CD4-positive, alpha-beta T cell (primary cell): Measurements from ENCODE around the gene ORMDL2. TPM values are rescaled to one million over a fixed set of nuclear protein-coding genes. Genes with fewer than 3 reads are reported as not detected.

ENCODE experiments used
- ATAC-seq: fragments of 200-7000 bp; cut with Tn5 transposase; one replicate; pipeline ENCODE4 v1.10.0; 2022; ENCODE audit warnings: mild to moderate bottlenecking; ENCODE audit not compliant: poor library complexity
- CTCF ChIA-PET: fragments of 350-600 bp; sonication (Branson Sonifier 250); formaldehyde crosslinking; loops from one replicate; lab custom pipeline; 2021; ENCODE audit warnings: antibody characterized with exemption, inconsistent platforms; lab: Charles Lee
- POLR2A ChIA-PET: fragments of 350-600 bp; sonication (Branson Sonifier 250); formaldehyde crosslinking; loops from one replicate; lab custom pipeline; 2021; ENCODE audit warnings: antibody characterized with exemption, inconsistent platforms; lab: Charles Lee
- DNase-seq, 14 experiments: peaks; one replicate each; pipeline ENCODE4 v3.0.0-alpha.2; 2013 to 2020; ENCODE audit warnings: mixed read lengths in 2 of 14
- H3K27ac ChIP-seq, 2 donors: one replicate each; pipeline versions ENCODE4 v1.5.1 to v1.7.0; 2013; ENCODE audit warnings: low read length in 2 of 2, low read depth in 1 of 2, mild to moderate bottlenecking in 1 of 2
- H3K27me3 ChIP-seq, 2 experiments: 1 replicate in 1 of 2; 2 replicates in 1 of 2; pipeline versions ENCODE4 v1.6.1 to v1.7.0; 2013; ENCODE audit warnings: low read length in 2 of 2, control low read depth in 1 of 2, mild to moderate bottlenecking in 1 of 2, moderate library complexity in 1 of 2; ENCODE audit not compliant: insufficient read depth in 2 of 2, control insufficient read depth in 1 of 2
- H3K36me3 ChIP-seq: one replicate; pipeline ENCODE4 v1.6.1; 2013; ENCODE audit warnings: low read length, control low read depth; ENCODE audit not compliant: insufficient read depth
- H3K4me1 ChIP-seq: one replicate; pipeline ENCODE4 v1.6.1; 2013; ENCODE audit warnings: low read length, control low read depth; ENCODE audit not compliant: insufficient read depth
- H3K4me3 ChIP-seq: one replicate; pipeline ENCODE4 v1.5.1; 2013; ENCODE audit warnings: mild to moderate bottlenecking, low read length, moderate library complexity
- H3K9me3 ChIP-seq, 2 experiments: 1 replicate in 1 of 2; 2 replicates in 1 of 2; pipeline versions ENCODE4 v1.6.1 to v1.7.0; 2013; ENCODE audit warnings: low read length in 2 of 2, mild to moderate bottlenecking in 2 of 2, control low read depth in 1 of 2, moderate library complexity in 1 of 2; ENCODE audit not compliant: control insufficient read depth in 1 of 2, insufficient read depth in 1 of 2
- H3K27ac Mint-ChIP-seq: one replicate; pipeline ENCODE4 v1.8.0; 2020; ENCODE audit warnings: mixed read lengths
- H3K27me3 Mint-ChIP-seq: one replicate; pipeline ENCODE4 v1.8.0; 2021; ENCODE audit warnings: mixed read lengths
- H3K36me3 Mint-ChIP-seq: one replicate; pipeline ENCODE4 v1.8.0; 2021; ENCODE audit warnings: low read depth, mixed read lengths
- H3K4me1 Mint-ChIP-seq: one replicate; pipeline ENCODE4 v1.8.0; 2021; ENCODE audit warnings: low read depth, mixed read lengths
- H3K4me3 Mint-ChIP-seq: one replicate; pipeline ENCODE4 v1.8.0; 2020; ENCODE audit warnings: mild to moderate bottlenecking, mixed read lengths
- H3K9me3 Mint-ChIP-seq: one replicate; pipeline ENCODE4 v1.8.0; 2020; ENCODE audit warnings: mixed read lengths
- CTCF ChIP-seq: fragments of 200-600 bp; IDR thresholded peaks from one replicate; pipeline ENCODE4 v1.8.0; 2022; ENCODE audit warnings: antibody characterized with exemption, mild to moderate bottlenecking
- intact Hi-C, 2 experiments: fragments of 100-400 bp; cut with DNase I in 1 of 2; cut with micrococcal nuclease in 1 of 2; formaldehyde crosslinking; loops; one replicate each; pipeline versions ENCODE4 v1.15.1 to v1.9.0; 2023 to 2025; cut with DNase I, micrococcal nuclease
- total RNA-seq, 174 experiments: library from RNA in 2 of 174; stranded (reverse) in 2 of 174; gene quantifications; one replicate each; pipeline ENCODE4 v1.2.3 and lab custom pipeline; 2021 to 2026

Gene ORMDL2
- total RNA-seq, 2 experiments from 2014 or later = 13.0 to 14.9 TPM

- no peaks in the 10 kb centered on the region for H3K27me3 Mint-ChIP-seq
- H3K36me3 Mint-ChIP-seq = peaks cover 91% of the 10 kb centered on the region
- no peak for TF ChIP-seq CTCF
- Histone ChIP-seq H3K27ac (no peak overlapping the region), H3K9me3 (no peaks in the 10 kb centered on the region), H3K36me3 (peaks cover 79% of the 10 kb centered on the region), H3K27me3 (no peaks in the 10 kb centered on the region), H3K4me1 (peaks cover 4% of the 10 kb centered on the region), H3K4me3 (no peak overlapping the region)
- ATAC-seq (no peak), DNase-seq (peak in 1 of 14 experiments; percentile 12)
- no peak overlapping the region for H3K4me3 Mint-ChIP-seq
- intact Hi-C loops = no loop called here
- H3K27ac Mint-ChIP-seq = no peak overlapping the region
- H3K9me3 Mint-ChIP-seq = no peaks in the 10 kb centered on the region
- ChIA-PET POLR2A (no interaction called here), CTCF (no interaction called here)
- H3K4me1 Mint-ChIP-seq = no peaks in the 10 kb centered on the region
Measured at GRCh38 chr12:55780685-55781084, 37.2 kb upstream of the ORMDL2 start.

GRCh38 chr12:55788546-55788945 is 29.3 kb upstream of the ORMDL2 start:
- no peak for ATAC-seq
- H3K4me3 ChIP-seq = no peak overlapping the region
- no peaks in the 10 kb centered on the region for H3K27me3 Mint-ChIP-seq
- no peaks in the 10 kb centered on the region for H3K27me3 ChIP-seq
- peaks cover 86% of the 10 kb centered on the region for H3K36me3 Mint-ChIP-seq
- no peak for TF ChIP-seq CTCF
- DNase-seq = no peak
- H3K9me3 Mint-ChIP-seq = no peaks in the 10 kb centered on the region
- ChIA-PET POLR2A (interaction anchor here (1.1 kb wide), 1 partner anchor 152 kb away, joined by 3 read pairs; no protein-coding TSS in a partner anchor), CTCF (interaction anchor here (0.6 kb wide), 1 partner anchor 74 kb away, joined by 3 read pairs; no protein-coding TSS in a partner anchor)
- H3K36me3 ChIP-seq = peaks cover 71% of the 10 kb centered on the region
- H3K27ac ChIP-seq = no peak overlapping the region
- no peaks in the 10 kb centered on the region for H3K9me3 ChIP-seq
- H3K4me1 Mint-ChIP-seq = no peaks in the 10 kb centered on the region
- intact Hi-C loops = no loop called here
- H3K27ac Mint-ChIP-seq = no peak overlapping the region
- H3K4me1 ChIP-seq = no peaks in the 10 kb centered on the region
- H3K4me3 Mint-ChIP-seq = no peak overlapping the region

DNA sequence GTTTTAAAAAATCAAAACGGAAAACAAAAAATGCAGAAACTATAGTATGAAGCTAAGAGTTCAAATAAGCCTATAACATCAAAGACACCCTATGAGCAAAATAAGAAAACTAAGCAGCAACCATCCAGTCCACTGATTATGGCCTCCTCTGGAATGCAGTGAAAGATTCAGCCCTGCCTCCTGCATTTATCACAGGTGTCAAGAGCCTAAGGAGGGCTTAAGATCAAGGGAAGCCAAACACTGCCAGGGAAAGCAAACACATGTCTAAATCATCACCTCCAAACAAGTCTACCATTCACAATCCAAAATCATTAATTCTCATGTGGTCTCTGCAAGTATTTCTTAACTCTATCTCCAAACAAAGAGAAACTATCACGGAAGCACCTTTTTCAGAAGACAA is 28.7 kb upstream of the ORMDL2 start:
- Mint-ChIP-seq H3K27me3 (no peaks in the 10 kb centered on the region), H3K9me3 (no peaks in the 10 kb centered on the region), H3K27ac (no peak overlapping the region), H3K4me3 (no peak overlapping the region), H3K4me1 (no peaks in the 10 kb centered on the region), H3K36me3 (peaks cover 86% of the 10 kb centered on the region)
- ATAC-seq = no peak
- peaks cover 71% of the 10 kb centered on the region for H3K36me3 ChIP-seq
- no peaks in the 10 kb centered on the region for H3K27me3 ChIP-seq
- intact Hi-C loops = no loop called here
- H3K27ac ChIP-seq = no peak overlapping the region
- CTCF ChIA-PET = no interaction called here
- POLR2A ChIA-PET = interaction anchor here (1.1 kb wide), 1 partner anchor 151 kb away, joined by 3 read pairs; no protein-coding TSS in a partner anchor
- H3K4me3 ChIP-seq = no peak overlapping the region
- no peaks in the 10 kb centered on the region for H3K4me1 ChIP-seq
- DNase-seq = no peak
- no peak for TF ChIP-seq CTCF
- H3K9me3 ChIP-seq = no peaks in the 10 kb centered on the region
